NCI-H1092 (cell line): ENCODE data around the gene COX19.
A peak's percentile ranks its signal among the peaks of the same experiment; 100 is the strongest.
"Not testable (repeated sequence)": the region's sequence is repeated elsewhere in the genome, so short reads cannot be mapped to it uniquely, and the experiment has no call there.

Experiments
- DNase-seq: peaks from one replicate; lab custom pipeline; 2025; lab: John Stamatoyannopoulos, UW

Gene COX19

GRCh38 chr7:1010226-1010625 is 34.9 kb upstream of the COX19 start:
- no peak for DNase-seq

GRCh38 chr7:1009747-1010146 is 34.4 kb upstream of the COX19 start:
- DNase-seq: no peak

GRCh38 chr7:1008733-1009363 is 33.5 kb upstream of the COX19 start:
- DNase-seq: no peak

GRCh38 chr7:1007901-1008300 is 32.6 kb upstream of the COX19 start:
- DNase-seq: no peak

GRCh38 chr7:1005303-1005702 is 30.0 kb upstream of the COX19 start:
- DNase-seq: no peak

- DNase-seq: no peak
Observed at GRCh38 chr7:1004018-1004852, 28.9 kb upstream of the COX19 start.

GRCh38 chr7:1002445-1002844 is 27.1 kb upstream of the COX19 start:
- DNase-seq: not testable (repeated sequence)

- not testable (repeated sequence) for DNase-seq
Observed at GRCh38 chr7:1002026-1002425, 26.7 kb upstream of the COX19 start.

GRCh38 chr7:1001069-1001770 is 25.9 kb upstream of the COX19 start:
- DNase-seq: not testable (repeated sequence)

GRCh38 chr7:999941-1000935 is 24.9 kb upstream of the COX19 start:
- no peak for DNase-seq

- DNase-seq: no peak
Observed at GRCh38 chr7:999149-999879, 24.0 kb upstream of the COX19 start.

- no peak for DNase-seq
Observed at GRCh38 chr7:997404-998395, 22.4 kb upstream of the COX19 start.

- no peak for DNase-seq
Observed at GRCh38 chr7:996079-996872, 20.9 kb upstream of the COX19 start.

- DNase-seq: no peak
Observed at GRCh38 chr7:995571-995970, 20.2 kb upstream of the COX19 start.

GRCh38 chr7:994592-995308 is 19.4 kb upstream of the COX19 start:
- no peak for DNase-seq

- peak; percentile 93 for DNase-seq
Observed at GRCh38 chr7:992709-993607, 17.6 kb upstream of the COX19 start.
